IPS-18a (cell line): Measurements from ENCODE around the gene PLA2G4F.

Experiments used
- H3K27ac ChIP-seq: one replicate; pipeline ENCODE4 v1.5.1; 2013; ENCODE audit warnings: low read length
- H3K27me3 ChIP-seq: one replicate; pipeline ENCODE4 v1.6.1; 2013; ENCODE audit warnings: mild to moderate bottlenecking, low read length; ENCODE audit not compliant: control insufficient read depth, insufficient read depth
- H3K36me3 ChIP-seq: one replicate; pipeline ENCODE4 v1.6.1; 2013; ENCODE audit warnings: low read depth, low read length; ENCODE audit not compliant: control insufficient read depth
- H3K4me1 ChIP-seq: one replicate; pipeline ENCODE4 v1.6.1; 2013; ENCODE audit warnings: low read depth, low read length; ENCODE audit not compliant: control insufficient read depth
- H3K4me3 ChIP-seq: one replicate; pipeline ENCODE4 v1.5.1; 2013; ENCODE audit warnings: low read length
- H3K9ac ChIP-seq: one replicate; pipeline ENCODE4 v1.6.1; 2013; ENCODE audit warnings: mild to moderate bottlenecking, low read length, moderate library complexity
- H3K9me3 ChIP-seq: one replicate; pipeline ENCODE4 v1.6.1; 2013; ENCODE audit warnings: low read depth, low read length; ENCODE audit not compliant: control insufficient read depth

The PLA2G4F gene

DNA sequence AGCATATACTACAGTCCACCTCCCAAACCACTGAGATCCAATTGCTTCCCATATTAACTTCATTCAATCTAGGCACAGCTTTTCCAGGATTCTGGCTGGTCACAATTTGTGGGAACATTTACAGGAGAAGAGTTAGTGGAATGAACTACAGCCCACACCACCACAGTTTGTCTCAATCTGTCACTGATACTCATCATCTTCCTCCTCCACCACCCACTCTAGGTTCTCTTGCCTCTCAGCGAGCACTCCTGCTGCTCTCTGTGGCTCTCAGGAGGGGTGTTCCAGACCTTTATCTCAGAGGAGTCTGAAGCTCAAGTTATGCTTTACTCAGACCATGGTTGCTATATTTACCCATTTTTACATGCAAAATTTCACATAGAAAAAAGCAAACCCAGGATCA lies 36.2 kb downstream of the PLA2G4F start:
- Histone ChIP-seq H3K9me3 (no peaks in the 10 kb centered on the region), H3K9ac (no peak overlapping the region), H3K27ac (no peak overlapping the region), H3K4me3 (no peak overlapping the region), H3K36me3 (no peaks in the 10 kb centered on the region), H3K27me3 (peaks cover 6% of the 10 kb centered on the region), H3K4me1 (peaks cover 10% of the 10 kb centered on the region)

DNA sequence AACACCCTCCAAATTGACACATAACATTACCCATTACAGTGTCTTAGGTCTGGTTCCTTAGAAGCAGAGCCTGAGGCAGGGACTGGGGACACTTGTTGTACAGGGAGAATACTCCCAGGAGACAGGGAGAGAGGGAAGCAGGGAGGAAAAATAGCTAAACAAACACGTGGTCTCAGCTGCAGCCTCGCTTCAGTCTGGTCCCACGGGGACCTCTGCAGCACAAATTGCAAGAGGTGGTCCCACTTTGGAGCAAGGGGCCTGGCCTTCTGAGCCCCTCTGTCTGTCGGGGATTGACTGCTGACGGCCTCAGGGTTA lies 37.0 kb downstream of the PLA2G4F start:
- Histone ChIP-seq H3K27ac (no peak overlapping the region), H3K36me3 (no peaks in the 10 kb centered on the region), H3K4me1 (peaks cover 10% of the 10 kb centered on the region), H3K9ac (no peak overlapping the region), H3K9me3 (no peaks in the 10 kb centered on the region), H3K27me3 (peaks cover 6% of the 10 kb centered on the region), H3K4me3 (no peak overlapping the region)

DNA sequence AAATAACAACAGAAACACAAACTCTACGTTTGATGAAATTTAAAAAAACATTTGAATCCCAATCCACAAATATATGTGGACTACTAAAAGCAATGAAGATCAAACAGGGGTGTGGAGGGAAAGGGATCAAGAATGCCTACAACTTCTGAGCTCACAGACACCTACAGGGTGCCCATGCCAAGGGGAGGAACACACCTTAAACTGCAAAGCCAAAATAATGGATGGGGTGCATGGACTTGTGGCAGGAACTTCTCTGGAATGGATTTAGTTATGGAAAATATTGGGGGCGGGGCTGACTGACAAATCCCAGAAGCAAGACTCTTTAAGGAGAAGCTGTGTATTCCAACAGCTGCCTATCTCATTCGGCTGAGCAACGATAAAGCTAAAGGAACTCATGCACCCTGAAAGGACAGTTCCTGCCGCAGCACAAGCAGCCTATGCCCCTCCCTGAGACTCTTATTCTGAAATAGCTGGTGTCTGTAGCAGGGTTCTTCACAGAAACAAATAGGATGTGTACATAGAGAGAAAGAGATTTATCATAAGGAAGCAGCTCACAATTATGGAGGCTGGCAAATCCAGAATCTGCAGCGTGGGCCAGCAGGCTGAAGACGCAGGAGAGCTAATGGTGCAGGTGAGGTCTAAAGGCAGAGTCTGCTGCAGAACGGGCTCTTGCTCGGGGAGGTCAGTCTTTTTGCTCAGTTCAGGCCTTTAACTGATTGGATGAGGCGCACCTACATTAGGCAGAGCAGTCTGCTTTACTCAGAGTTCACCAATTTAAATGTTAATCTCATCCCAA lies 37.6 kb downstream of the PLA2G4F start:
- Histone ChIP-seq H3K27ac (no peak overlapping the region), H3K9ac (no peak overlapping the region), H3K4me1 (peaks cover 10% of the 10 kb centered on the region), H3K36me3 (no peaks in the 10 kb centered on the region), H3K9me3 (no peaks in the 10 kb centered on the region), H3K27me3 (peaks cover 6% of the 10 kb centered on the region), H3K4me3 (no peak overlapping the region)

DNA sequence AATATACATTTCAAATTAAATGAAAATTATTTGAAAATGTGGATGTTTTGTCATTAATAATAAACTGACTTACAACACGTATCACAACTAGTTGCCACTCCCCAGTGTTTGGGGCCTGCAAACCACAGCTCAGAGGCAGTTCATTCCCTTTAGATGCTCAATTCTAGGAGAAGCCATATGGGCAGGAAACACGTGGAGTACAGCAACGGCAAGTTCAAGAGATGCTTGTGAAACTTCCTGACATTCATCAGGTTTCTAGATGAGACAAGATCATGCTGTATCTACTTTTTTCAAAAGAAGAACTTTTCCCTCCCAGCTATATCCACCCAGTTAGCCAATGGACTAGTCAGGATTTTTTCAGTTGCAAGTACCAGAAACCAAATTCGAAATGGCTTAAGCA lies 44.5 kb downstream of the PLA2G4F start:
- Histone ChIP-seq H3K27ac (no peak overlapping the region), H3K9ac (no peak overlapping the region), H3K36me3 (no peaks in the 10 kb centered on the region), H3K9me3 (no peaks in the 10 kb centered on the region), H3K4me1 (no peaks in the 10 kb centered on the region), H3K27me3 (no peaks in the 10 kb centered on the region), H3K4me3 (no peak overlapping the region)

DNA sequence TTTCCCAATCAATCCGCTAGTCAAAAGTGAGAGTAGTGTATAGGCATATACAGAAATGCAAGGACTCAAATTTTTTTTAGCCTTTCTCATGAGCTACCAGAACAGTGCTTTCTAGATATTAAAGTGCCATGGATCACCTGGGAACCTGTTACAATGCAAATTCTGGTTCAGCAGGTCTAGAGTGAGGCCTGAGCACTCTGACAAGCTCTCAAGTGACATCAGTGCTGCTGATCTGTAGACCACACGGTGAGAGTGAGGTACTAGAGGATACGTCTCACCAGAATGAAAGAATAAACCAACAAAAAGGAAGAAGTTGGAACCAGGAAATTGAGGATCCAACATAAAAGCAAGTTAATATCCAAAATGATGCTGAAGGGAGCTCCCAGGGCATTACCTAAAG lies 46.1 kb downstream of the PLA2G4F start:
- Histone ChIP-seq H3K4me3 (no peak overlapping the region), H3K27ac (no peak overlapping the region), H3K9ac (no peak overlapping the region), H3K9me3 (no peaks in the 10 kb centered on the region), H3K4me1 (no peaks in the 10 kb centered on the region), H3K27me3 (no peaks in the 10 kb centered on the region), H3K36me3 (no peaks in the 10 kb centered on the region)

DNA sequence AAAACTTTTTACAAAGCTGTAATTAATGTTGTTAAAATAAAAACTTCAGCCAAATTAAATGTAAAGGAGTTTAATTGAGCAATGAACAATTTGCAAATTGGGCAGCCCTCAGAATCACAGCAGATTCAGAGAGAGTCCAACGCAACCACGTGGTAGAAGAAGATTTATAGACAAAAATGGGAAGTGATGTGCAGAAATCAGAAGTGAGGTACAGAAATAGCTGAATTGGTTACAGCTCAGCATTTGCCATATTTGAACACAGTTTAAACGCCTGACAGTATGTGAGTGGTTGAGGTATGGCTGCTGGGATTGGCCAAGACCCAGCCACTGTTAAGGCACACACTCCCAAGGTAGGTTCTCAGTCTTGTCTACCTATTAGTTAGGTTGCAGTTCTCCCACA lies 47.6 kb downstream of the PLA2G4F start:
- H3K4me3 ChIP-seq, result no peak overlapping the region
- no peaks in the 10 kb centered on the region for H3K4me1 ChIP-seq
- no peaks in the 10 kb centered on the region for H3K9me3 ChIP-seq
- no peaks in the 10 kb centered on the region for H3K27me3 ChIP-seq
- no peaks in the 10 kb centered on the region for H3K36me3 ChIP-seq
- H3K9ac ChIP-seq, result no peak overlapping the region
- H3K27ac ChIP-seq, result no peak overlapping the region

DNA sequence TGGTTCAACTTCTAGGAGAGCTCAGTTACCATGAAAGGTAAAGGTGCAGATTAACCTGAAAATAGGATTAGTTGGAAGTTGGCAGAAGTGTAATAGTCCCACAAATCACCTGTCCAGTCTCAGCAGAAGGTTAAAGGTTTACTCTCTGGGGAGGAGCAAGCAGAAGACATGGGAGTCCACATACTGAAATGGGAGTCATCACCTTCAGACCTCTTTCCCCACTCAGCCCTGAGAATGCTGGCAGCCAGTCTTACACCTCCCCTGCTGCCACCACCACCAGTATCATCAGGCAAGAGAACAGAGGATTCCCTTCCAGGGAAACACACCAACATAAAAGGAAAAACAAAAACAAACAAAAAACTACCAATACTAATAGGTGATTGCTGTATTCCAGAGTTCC lies 48.2 kb downstream of the PLA2G4F start:
- Histone ChIP-seq H3K9ac (no peak overlapping the region), H3K27ac (no peak overlapping the region), H3K36me3 (no peaks in the 10 kb centered on the region), H3K4me3 (no peak overlapping the region), H3K4me1 (no peaks in the 10 kb centered on the region), H3K9me3 (no peaks in the 10 kb centered on the region), H3K27me3 (no peaks in the 10 kb centered on the region)

DNA sequence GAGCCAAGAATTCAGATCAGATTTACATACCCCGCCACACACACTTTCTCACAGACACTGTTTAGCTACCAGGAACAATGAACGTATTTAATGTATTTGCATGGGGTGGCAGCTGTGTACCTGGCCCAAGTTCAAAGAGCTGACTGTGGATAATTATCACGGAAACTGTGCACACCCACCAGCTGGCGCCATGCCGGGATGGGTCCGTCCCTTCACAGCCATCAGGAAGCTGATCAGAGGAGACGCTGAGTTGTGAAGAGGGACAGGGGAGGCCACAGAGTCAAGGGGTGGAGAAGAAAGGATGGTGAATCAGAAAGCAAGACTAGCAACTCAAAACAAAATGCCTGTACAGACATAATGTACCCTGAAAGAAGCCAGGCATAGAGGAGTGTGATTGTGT lies 49.0 kb downstream of the PLA2G4F start:
- no peak overlapping the region for H3K4me3 ChIP-seq
- H3K4me1 ChIP-seq, result no peaks in the 10 kb centered on the region
- no peak overlapping the region for H3K27ac ChIP-seq
- no peaks in the 10 kb centered on the region for H3K27me3 ChIP-seq
- H3K9ac ChIP-seq, result no peak overlapping the region
- H3K9me3 ChIP-seq, result no peaks in the 10 kb centered on the region
- H3K36me3 ChIP-seq, result no peaks in the 10 kb centered on the region

DNA sequence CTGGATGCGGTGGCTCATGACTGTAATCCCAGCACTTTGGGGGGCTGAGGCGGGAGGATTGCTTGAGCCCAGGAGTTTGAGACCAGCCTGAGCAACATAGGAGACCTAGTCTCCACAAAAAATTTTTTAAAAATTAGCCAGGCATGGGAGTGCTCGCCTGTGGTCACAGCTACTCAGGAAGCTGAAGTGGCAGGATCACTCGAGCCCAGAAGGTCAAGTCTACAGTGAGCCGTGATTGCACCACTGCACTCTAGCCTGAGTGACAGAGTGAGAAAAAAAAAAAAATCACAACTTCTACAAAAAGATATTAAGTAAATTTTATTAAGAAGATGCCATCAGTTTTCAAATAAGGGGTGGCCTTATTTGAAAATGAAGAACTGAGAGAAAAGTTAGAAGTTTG lies 50.1 kb downstream of the PLA2G4F start:
- Histone ChIP-seq H3K9me3 (no peaks in the 10 kb centered on the region), H3K9ac (no peak overlapping the region), H3K27ac (no peak overlapping the region), H3K4me1 (no peaks in the 10 kb centered on the region), H3K4me3 (no peak overlapping the region), H3K36me3 (no peaks in the 10 kb centered on the region), H3K27me3 (no peaks in the 10 kb centered on the region)

DNA sequence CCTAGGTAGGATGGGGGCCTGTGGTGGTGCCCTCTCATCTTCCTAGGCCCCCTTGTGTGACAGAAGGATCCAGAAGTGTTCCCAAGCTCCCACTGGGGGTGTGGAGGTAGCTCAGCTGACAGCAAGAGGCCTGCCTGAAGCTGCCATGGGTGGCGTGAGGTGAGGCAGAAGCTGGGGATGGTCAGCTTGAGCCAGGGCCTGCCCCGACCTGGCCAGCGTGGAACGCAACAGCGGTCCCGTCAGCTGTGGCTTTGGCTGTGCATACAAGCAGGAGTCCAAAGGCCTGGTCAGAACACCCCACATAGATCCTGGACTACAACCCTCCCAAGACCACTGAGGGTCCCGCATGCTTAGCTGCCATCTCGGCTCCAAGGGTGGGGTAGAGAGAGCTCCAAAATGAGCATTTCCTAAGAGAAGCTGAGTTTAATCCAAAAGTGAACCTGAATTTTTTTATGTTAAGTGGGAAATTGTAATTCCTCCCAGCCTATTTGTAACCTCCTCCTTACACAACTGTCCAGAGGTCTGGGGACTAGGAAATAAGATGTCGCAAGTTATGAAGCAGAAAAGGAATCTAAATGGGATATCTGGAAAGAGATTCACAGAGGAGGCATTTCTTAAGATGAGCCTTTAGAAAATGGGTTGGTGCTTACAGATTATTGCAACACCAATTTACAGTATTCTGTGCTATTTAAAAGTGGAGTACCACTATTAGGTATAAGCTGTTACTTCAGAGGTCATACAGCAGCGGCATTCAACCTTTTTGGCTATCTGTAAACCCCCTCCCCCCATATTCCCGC lies 52.1 kb downstream of the PLA2G4F start:
- Histone ChIP-seq H3K36me3 (no peaks in the 10 kb centered on the region), H3K27me3 (no peaks in the 10 kb centered on the region), H3K9me3 (no peaks in the 10 kb centered on the region), H3K4me3 (no peak overlapping the region), H3K9ac (no peak overlapping the region), H3K4me1 (no peaks in the 10 kb centered on the region), H3K27ac (no peak overlapping the region)

DNA sequence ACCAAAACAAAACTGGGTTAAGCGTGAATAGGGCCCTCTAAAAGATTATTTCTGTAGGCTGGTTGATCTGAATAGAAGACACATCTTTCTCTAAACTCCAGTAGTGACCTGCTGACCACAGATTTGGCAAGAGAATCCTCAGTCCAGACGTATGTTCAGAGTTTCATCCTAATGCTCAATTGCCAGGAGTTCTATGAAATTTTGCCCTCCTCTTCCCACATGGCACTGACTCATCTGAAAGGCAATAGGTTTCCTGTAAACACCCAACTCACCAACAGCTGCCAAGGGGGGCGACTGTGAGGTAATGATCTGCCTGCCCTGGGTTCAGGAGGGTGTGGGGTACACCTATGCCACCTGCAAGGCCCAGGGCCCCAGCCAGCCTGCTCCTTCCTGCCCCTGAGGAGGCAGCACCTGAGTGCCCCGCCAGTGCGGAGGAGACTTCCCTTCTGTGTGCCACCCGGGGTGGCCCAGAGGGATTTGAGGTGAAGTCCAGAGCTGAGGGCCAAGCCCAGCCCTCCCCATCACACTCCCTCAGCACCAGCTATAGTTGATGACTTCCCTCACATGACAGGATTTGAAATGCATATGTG lies 53.7 kb downstream of the PLA2G4F start:
- Histone ChIP-seq H3K4me3 (no peak overlapping the region), H3K9me3 (no peaks in the 10 kb centered on the region), H3K36me3 (no peaks in the 10 kb centered on the region), H3K27ac (no peak overlapping the region), H3K4me1 (no peaks in the 10 kb centered on the region), H3K27me3 (no peaks in the 10 kb centered on the region), H3K9ac (no peak overlapping the region)
